WERI-Rb-1 (cell line): Measurements from ENCODE around the gene TRIM38.

Experiments used
- DNase-seq: peaks from one replicate; pipeline ENCODE4 v3.0.0-alpha.2; 2020
- H3K27ac ChIP-seq: fragments of 250-450 bp; sonication (Bioruptor Pico); 2 replicates; pipeline ENCODE4 v1.5.1; 2020; ENCODE audit warnings: mild to moderate bottlenecking, moderate library complexity
- H3K27me3 ChIP-seq: fragments of 250-450 bp; sonication (Bioruptor Pico); 2 replicates; pipeline ENCODE4 v1.5.1; 2021; ENCODE audit warnings: mild to moderate bottlenecking, low read depth, moderate library complexity; ENCODE audit not compliant: insufficient read depth, severe bottlenecking
- H3K36me3 ChIP-seq: fragments of 250-450 bp; sonication (Bioruptor Pico); 2 replicates; pipeline ENCODE4 v1.5.1; 2020; ENCODE audit warnings: mild to moderate bottlenecking, moderate library complexity
- H3K4me3 ChIP-seq: 2 replicates; pipeline ENCODE4 v1.5.1; 2011; ENCODE audit warnings: low read depth, mild to moderate bottlenecking, control low read depth, low read length
- H3K9me3 ChIP-seq: fragments of 250-450 bp; sonication (Bioruptor Pico); 2 replicates; pipeline ENCODE4 v1.5.1; 2021; ENCODE audit warnings: mild to moderate bottlenecking, moderate library complexity; ENCODE audit not compliant: severe bottlenecking
- CTCF ChIP-seq: IDR thresholded peaks from 2 replicates; pipeline ENCODE4 v1.5.1; 2011; ENCODE audit warnings: low read depth, mild to moderate bottlenecking, control low read depth, inconsistent platforms, low read length

Gene TRIM38

DNA sequence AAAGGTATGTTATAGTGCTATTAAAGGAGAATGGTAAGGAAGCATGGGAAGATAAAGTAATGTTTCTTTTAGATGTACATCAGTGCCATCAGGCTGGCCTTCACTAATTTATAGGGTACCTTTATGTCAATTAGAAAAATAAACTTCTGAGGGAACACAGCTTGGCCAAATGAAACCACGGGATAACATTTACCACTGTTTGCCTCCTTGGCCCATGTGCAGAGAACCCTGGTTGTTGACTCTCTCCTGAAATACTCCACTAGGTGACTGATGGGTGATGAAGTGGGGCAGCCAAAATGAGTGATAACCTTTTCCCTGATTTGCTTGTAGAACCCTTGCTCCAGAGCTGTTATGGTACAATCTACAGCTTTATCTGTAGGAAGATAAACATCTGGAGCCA lies 9.5 kb downstream of the TRIM38 start:
- H3K27ac ChIP-seq: no peak overlapping the region
- H3K9me3 ChIP-seq: no peaks in the 10 kb centered on the region
- no peaks in the 10 kb centered on the region for H3K27me3 ChIP-seq
- no peaks in the 10 kb centered on the region for H3K36me3 ChIP-seq
- no peak for DNase-seq
- no peak overlapping the region for H3K4me3 ChIP-seq
- no peak for TF ChIP-seq CTCF

DNA sequence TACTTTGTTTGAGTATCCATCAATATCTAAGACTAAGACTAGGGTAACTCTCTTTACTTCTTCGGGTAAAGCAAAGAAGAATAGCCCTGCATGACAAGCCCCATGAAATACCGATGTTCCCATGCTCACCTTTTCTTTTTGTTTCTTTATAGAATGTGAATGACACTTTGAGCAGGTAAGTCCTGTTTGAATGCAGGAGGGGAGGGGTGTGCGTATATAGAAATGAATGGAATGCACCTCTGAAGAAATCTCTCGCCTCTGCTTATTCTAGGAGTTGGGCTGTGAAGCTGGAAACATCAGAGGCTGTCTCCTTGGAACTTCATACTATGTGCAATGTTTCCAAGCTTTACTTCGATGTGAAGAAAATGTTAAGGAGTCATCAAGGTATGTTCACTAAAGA lies 10.3 kb downstream of the TRIM38 start:
- Histone ChIP-seq H3K27ac (no peak overlapping the region), H3K4me3 (no peak overlapping the region), H3K9me3 (no peaks in the 10 kb centered on the region), H3K27me3 (no peaks in the 10 kb centered on the region), H3K36me3 (no peaks in the 10 kb centered on the region)
- DNase-seq: no peak
- TF ChIP-seq CTCF: no peak

DNA sequence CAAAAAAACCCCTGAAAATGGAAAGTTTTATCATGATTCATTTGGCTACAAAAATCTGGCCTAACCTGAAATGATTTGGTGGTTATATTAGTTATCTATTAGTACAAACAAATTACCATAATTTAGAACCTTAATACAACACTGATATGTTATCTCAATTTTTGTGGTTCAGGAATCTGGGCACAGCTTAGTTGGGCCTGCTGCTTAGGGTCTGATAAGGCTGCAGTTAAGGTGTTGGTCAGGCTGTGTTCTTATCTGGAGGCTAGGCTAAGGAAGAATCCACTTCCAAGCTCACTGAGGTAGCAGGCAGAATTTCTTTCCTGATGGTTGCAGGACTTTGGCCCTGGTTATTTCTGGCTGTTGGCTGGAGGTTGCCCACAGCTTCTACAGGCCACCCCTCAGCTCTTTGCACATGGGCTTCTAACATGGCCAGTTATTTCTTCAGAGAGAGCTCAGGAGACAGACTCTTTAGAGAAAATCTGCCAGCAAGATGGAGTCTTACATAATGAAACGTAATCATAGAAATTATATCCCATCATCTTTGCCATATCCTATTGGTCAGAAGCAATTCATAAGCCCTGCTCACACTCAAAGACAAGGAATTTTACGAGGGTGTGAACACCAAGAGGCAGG lies 11.4 kb downstream of the TRIM38 start:
- H3K4me3 ChIP-seq: no peak overlapping the region
- H3K9me3 ChIP-seq: no peaks in the 10 kb centered on the region
- no peak overlapping the region for H3K27ac ChIP-seq
- DNase-seq: no peak
- no peaks in the 10 kb centered on the region for H3K27me3 ChIP-seq
- no peak for TF ChIP-seq CTCF
- H3K36me3 ChIP-seq: no peaks in the 10 kb centered on the region

- Histone ChIP-seq H3K9me3 (no peaks in the 10 kb centered on the region), H3K4me3 (no peak overlapping the region), H3K27ac (no peak overlapping the region), H3K36me3 (no peaks in the 10 kb centered on the region), H3K27me3 (no peaks in the 10 kb centered on the region)
- no peak for TF ChIP-seq CTCF
- DNase-seq: no peak
Measured at GRCh38 chr6:25975923-25976560, 13.4 kb downstream of the TRIM38 start.

GRCh38 chr6:25980935-25981334 lies 18.3 kb downstream of the TRIM38 start:
- Histone ChIP-seq H3K9me3 (no peaks in the 10 kb centered on the region), H3K27me3 (no peaks in the 10 kb centered on the region), H3K27ac (no peak overlapping the region), H3K4me3 (no peak overlapping the region), H3K36me3 (no peaks in the 10 kb centered on the region)
- no peak for TF ChIP-seq CTCF
- no peak for DNase-seq
